Lower lobe of right lung (tissue), 2 donors: Measurements from ENCODE around the gene ASTE1. TPM values are rescaled to one million over a fixed set of nuclear protein-coding genes. Genes with fewer than 3 reads are reported as not detected.

Source experiments
- ATAC-seq, 2 donors: fragments of 200-7000 bp; cut with Tn5 transposase; one replicate each; pipeline ENCODE4 v1.9.1; 2020 to 2022; ENCODE audit warnings: mild to moderate bottlenecking in 2 of 2, moderate library complexity in 2 of 2
- DNase-seq: peaks from one replicate; pipeline ENCODE4 v3.0.0-alpha.2; 2020
- H3K27ac ChIP-seq: fragments of 200-600 bp; one replicate; pipeline ENCODE4 v1.8.0; 2022
- H3K27me3 ChIP-seq: fragments of 200-600 bp; one replicate; pipeline ENCODE4 v1.8.0; 2022; ENCODE audit warnings: low read depth
- H3K36me3 ChIP-seq: fragments of 200-600 bp; one replicate; pipeline ENCODE4 v1.8.0; 2022; ENCODE audit warnings: mild to moderate bottlenecking
- H3K4me1 ChIP-seq: fragments of 200-600 bp; one replicate; pipeline ENCODE4 v1.8.0; 2022
- H3K4me3 ChIP-seq: fragments of 200-600 bp; one replicate; pipeline ENCODE4 v1.8.0; 2022; ENCODE audit warnings: mild to moderate bottlenecking
- H3K9me3 ChIP-seq: fragments of 200-600 bp; one replicate; pipeline ENCODE4 v1.8.0; 2022
- CTCF ChIP-seq: fragments of 200-600 bp; IDR thresholded peaks from one replicate; pipeline ENCODE4 v1.8.0; 2022; ENCODE audit warnings: antibody characterized with exemption, mild to moderate bottlenecking
- intact Hi-C: fragments of 100-400 bp; cut with DNase I; formaldehyde crosslinking; loops from one replicate; pipeline ENCODE4 v1.11.0; 2022
- total RNA-seq: library from RNA; stranded (reverse); fragmentation: NEBNext Ultra II Directional; extraction: Animal tissue kit (Norgen Biotek cat#: 25700); gene quantifications from one replicate; pipeline ENCODE4 v1.2.1, GENCODE V29; 2021
- donor health status: DM: no; HTN: yes; CAD: no; lungs with severe emphysema.

Gene ASTE1
- total RNA-seq, 1 donor from 2014 or later = 8.1 TPM

- no peaks in the 10 kb centered on the region for H3K9me3 ChIP-seq
- no peak for TF ChIP-seq CTCF
- intact Hi-C loops = no loop called here
- H3K27me3 ChIP-seq = no peaks in the 10 kb centered on the region
- ATAC-seq (no peak), DNase-seq (no peak)
- H3K4me1 ChIP-seq = no peaks in the 10 kb centered on the region
- H3K36me3 ChIP-seq = no peaks in the 10 kb centered on the region
- H3K4me3 ChIP-seq = no peak overlapping the region
- no peak overlapping the region for H3K27ac ChIP-seq
Observed at GRCh38 chr3:131036986-131037385, 10.4 kb upstream of the ASTE1 start.

- H3K4me3 ChIP-seq = no peak overlapping the region
- intact Hi-C loops = no loop called here
- no peaks in the 10 kb centered on the region for H3K4me1 ChIP-seq
- H3K36me3 ChIP-seq = no peaks in the 10 kb centered on the region
- no peaks in the 10 kb centered on the region for H3K27me3 ChIP-seq
- no peak for TF ChIP-seq CTCF
- ATAC-seq = peak in 1 of 2 donors; percentile 58
- no peak overlapping the region for H3K27ac ChIP-seq
- no peaks in the 10 kb centered on the region for H3K9me3 ChIP-seq
- DNase-seq = no peak
Observed at GRCh38 chr3:131036200-131036816, 9.7 kb upstream of the ASTE1 start.

GRCh38 chr3:131033480-131034080 lies 7.0 kb upstream of the ASTE1 start:
- intact Hi-C loops = no loop called here
- peak; percentile 47 to 61 for ATAC-seq
- no peak for DNase-seq
- Histone ChIP-seq H3K36me3 (no peaks in the 10 kb centered on the region), H3K4me1 (no peaks in the 10 kb centered on the region), H3K27me3 (no peaks in the 10 kb centered on the region), H3K27ac (no peak overlapping the region), H3K9me3 (no peaks in the 10 kb centered on the region), H3K4me3 (no peak overlapping the region)
- peak; percentile 60 for TF ChIP-seq CTCF

GRCh38 chr3:131031660-131032059 lies 5.0 kb upstream of the ASTE1 start:
- no peaks in the 10 kb centered on the region for H3K36me3 ChIP-seq

GRCh38 chr3:131028844-131029243 lies 2.2 kb upstream of the ASTE1 start:
- intact Hi-C loops = no loop called here
- no peak for TF ChIP-seq CTCF
- H3K4me3 ChIP-seq = no peak overlapping the region

More at GRCh38 chr3:131031660-131032059, 5.0 kb upstream of the ASTE1 start:
- Histone ChIP-seq H3K27ac (no peak overlapping the region), H3K4me1 (peaks cover 7% of the 10 kb centered on the region), H3K27me3 (no peaks in the 10 kb centered on the region), H3K4me3 (no peak overlapping the region), H3K9me3 (no peaks in the 10 kb centered on the region)
- intact Hi-C loops = no loop called here
- TF ChIP-seq CTCF = no peak
- ATAC-seq (no peak), DNase-seq (no peak)

More at GRCh38 chr3:131028844-131029243, 2.2 kb upstream of the ASTE1 start:
- peaks cover 5% of the 10 kb centered on the region for H3K36me3 ChIP-seq
- DNase-seq (no peak), ATAC-seq (no peak)
- H3K27me3 ChIP-seq = no peaks in the 10 kb centered on the region
- peaks cover 17% of the 10 kb centered on the region for H3K4me1 ChIP-seq
- H3K9me3 ChIP-seq = no peaks in the 10 kb centered on the region
- no peak overlapping the region for H3K27ac ChIP-seq
